Activated CD4-positive, alpha-beta T cell treated with anti-CD3 and anti-CD28 coated beads, Interleukin-2, amount 50 U/mL, for 24 hours (primary cell): ENCODE data around the gene NPR1.
"Not testable (repeated sequence)": the region's sequence is repeated elsewhere in the genome, so short reads cannot be mapped to it uniquely, and the experiment has no call there.

Experiments
- DNase-seq, 2 donors: peaks; one replicate each; pipeline ENCODE4 v3.0.0-alpha.2; 2020; ENCODE audit warnings: low read depth in 1 of 2, low spot score in 1 of 2

The NPR1 gene

GRCh38 chr1:153649137-153649862, 29.2 kb upstream of the NPR1 start:
- no peak for DNase-seq

GRCh38 chr1:153649863-153650235, 28.6 kb upstream of the NPR1 start:
- no peak for DNase-seq

DNA sequence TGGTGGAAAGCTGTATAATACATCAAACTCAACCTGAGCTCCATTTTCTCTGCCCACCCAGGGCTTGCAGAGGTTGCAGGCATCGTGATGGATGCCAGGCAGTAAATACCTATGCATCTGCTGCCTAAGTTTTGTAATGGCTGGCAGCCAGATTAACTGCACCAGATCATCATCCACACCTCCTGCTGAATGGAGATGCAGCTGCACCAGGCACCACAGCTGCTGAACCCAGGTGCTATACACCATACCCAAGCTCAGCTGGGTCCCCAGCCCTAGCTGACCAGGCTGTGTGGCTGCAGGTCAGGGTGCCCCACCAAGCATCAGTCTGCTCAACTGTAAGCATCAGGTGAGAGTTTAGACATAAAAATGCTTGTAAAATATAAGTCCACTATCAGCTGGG, 26.7 kb upstream of the NPR1 start:
- DNase-seq, result no peak

- DNase-seq, result no peak
These were observed 25.5 kb upstream of the NPR1 start for GRCh38 chr1:153652805-153653500.

DNA sequence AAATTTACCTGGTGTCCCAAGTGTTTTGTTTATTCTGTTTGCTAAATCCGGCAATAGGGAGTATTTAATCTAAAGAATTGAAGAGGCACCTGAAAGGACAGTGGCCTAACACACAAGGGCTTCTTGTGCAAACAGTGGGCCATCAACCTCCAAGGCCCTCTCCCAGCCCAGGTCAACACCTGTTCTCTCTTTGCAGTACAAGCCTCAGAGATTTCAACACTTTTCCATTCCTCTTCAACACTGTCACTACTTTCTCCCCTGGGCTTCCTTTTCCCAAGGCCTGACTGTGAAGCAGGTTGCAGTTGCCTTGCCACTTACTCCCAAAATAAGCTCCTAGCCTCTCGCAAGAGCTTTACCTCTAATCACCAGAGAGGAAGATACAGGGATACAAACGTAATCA, 23.2 kb upstream of the NPR1 start:
- DNase-seq, result no peak

DNA sequence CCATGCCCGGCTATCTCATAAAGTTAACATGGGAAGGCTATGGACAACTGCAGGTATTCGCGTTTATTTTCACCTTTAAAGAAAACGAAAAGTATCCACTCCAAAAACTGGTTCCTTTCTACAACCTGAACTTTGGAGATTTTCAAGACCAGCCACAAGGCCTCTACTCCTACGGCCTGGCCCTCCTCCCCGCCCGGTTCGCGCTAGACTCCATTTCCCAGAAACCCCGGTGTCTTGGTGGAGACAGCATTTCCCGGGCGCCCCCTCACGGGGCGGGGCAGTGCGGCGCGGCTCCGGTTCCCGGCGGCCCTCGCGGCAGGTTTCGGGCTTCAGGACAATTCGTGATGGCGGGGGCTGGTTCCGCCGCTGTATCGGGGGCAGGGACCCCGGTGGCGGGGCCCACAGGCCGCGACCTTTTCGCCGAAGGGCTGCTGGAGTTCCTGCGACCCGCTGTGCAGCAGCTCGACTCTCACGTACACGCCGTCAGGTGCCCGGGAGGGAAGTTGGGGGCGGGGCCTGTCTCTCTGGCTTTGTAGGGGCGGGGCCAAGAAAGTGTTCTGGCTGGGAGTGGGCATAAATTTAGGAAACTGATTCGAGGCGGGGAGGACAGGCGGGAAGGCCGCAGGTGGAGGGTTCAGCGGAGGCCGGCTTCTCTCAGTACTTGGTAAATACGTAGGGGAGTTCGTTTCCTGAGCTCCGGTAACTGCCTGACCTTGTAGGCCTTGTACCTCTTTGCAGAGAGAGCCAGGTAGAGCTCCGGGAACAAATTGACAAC, 19.9 kb upstream of the NPR1 start, which contains the start of gene SNAPIN:
TSS of gene SNAPIN (plus strand) at position 304 of the 775 bp plus-strand sequence. CDS start at position 345, 41 bp downstream.
- DNase-seq, result peak; percentile 79 to 86

GRCh38 chr1:153659175-153659534, 19.3 kb upstream of the NPR1 start:
- no peak for DNase-seq

DNA sequence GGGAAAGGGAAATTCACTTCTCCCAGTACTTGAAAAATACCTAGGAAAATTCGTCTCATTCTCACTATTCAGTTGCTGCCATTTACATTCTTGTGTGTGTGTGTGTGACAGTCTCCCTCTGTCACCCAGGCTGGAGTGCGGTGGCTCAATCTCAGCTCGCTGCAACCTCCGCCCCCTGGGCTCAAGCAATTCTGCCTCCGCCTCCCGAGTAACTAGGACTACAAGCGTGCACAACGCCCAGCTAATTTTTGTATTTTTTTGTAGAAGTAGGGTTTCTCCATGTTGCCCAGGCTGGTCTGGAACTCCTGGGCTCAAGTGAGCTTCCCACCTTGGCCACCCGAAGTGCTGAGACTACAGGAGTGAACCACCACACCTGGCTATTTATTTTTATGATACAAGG, 18.8 kb upstream of the NPR1 start:
- DNase-seq, result no peak

DNA sequence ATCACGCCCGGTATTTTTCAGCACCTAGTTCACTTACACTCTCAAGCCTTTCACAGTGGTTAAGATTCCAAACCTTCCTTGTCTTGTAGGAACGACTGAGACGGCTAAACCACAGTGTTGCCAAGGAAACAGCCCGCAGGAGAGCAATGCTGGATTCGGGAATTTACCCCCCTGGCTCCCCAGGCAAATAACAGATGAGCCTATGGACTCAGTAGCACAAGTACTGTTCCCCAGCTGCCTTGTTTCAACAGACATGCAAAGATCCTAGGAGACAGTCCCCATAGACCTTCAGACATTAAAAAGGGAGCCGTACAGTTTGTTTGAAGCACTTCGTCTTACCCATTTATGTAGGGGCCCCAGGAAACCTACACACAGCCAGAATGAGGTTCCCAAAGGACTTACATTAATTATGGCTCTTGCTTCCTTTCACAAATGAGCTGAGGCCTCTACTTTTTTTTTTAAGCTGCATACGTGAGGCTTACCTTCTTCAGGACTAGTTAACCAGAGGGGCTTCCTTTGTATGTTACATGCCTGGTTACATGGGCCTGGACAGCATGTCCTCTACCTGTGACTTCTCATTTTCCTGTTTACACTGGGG, 17.3 kb upstream of the NPR1 start:
- no peak for DNase-seq

GRCh38 chr1:153662269-153662668, 16.2 kb upstream of the NPR1 start:
- no peak for DNase-seq

- no peak for DNase-seq
These were observed 15.3 kb upstream of the NPR1 start for GRCh38 chr1:153663211-153663610.

DNA sequence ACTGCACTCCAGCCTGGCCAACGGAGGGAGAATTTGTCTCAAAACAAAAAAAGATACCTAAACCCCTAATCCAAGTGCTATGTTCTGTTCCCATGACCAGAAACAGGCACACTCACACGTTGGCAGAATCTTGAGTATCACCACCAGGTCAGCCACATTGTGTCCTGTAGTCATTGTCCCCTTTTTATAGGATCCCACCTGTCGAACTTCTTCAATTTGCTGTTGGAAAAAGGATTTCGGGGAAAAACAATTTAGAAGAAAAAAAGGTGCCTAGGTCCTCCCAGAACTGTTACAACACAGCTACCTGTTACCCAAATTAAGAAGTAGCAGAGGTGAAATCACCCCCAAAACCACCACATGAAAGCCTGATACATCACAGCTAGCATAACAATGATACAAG, 11.0 kb upstream of the NPR1 start:
- no peak for DNase-seq

DNA sequence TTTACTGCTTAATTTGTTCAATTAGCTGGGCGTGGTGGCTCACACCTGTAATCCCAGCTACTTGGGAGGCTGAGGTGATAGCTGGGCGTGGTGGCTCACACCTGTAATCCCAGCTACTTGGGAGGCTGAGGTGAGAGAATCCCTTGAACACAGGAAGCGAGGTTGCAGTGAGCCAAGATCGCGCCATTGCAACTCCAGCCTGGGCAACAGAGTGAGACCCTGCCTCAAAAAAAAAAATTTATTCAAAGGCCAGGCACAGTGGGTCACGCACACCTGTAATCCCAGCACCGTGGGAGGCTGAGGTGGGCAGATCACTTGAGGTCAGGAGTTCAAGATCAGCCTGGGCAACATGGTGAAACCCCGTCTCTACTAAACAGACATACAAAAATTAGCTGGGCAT, 9.8 kb upstream of the NPR1 start:
- not testable (repeated sequence) for DNase-seq

- no peak for DNase-seq
These were observed 8.9 kb upstream of the NPR1 start for GRCh38 chr1:153669606-153670005.

- peak in 1 of 2 donors; percentile 13 for DNase-seq
These were observed 8.1 kb upstream of the NPR1 start for GRCh38 chr1:153670257-153670858.

DNA sequence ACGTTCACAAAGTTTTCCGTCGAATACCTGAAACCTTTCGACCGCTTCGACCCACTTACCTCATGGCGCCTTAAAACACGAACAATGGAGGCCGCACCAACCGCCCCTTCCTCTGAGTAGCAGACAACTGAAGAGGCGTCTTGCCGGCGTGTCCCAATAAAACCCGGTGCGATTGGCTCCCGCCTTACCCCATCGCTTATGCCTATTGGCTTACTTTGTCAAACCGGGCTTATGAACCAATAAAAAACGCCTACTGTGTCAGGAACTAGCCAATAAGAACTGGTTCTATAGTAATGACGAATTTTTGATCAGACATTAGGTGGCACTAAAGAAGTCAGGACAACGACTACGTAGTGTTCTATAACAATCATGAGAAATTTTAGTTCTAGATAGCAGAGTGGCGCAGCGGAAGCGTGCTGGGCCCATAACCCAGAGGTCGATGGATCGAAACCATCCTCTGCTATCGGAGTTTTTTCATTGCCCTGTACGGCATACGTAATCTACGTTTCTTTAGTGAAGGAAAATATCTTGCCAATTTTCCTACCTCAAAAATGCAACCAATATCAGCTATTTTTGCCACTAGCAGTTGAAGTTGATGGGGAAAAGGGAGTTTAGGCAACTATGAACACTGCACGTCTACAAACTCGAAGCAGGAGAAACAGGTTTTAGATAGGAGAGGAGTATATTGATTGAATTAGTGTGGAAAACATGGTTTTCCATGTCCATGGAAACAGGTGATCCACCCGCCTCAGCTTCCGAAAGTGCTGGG, 7.4 kb upstream of the NPR1 start, which contains the start of gene ILF2:
TSS of gene ILF2 (minus strand) at position 135 of the 769 bp plus-strand sequence. CDS start at position 64, 71 bp downstream.
- peak; percentile 88 to 97 for DNase-seq

DNA sequence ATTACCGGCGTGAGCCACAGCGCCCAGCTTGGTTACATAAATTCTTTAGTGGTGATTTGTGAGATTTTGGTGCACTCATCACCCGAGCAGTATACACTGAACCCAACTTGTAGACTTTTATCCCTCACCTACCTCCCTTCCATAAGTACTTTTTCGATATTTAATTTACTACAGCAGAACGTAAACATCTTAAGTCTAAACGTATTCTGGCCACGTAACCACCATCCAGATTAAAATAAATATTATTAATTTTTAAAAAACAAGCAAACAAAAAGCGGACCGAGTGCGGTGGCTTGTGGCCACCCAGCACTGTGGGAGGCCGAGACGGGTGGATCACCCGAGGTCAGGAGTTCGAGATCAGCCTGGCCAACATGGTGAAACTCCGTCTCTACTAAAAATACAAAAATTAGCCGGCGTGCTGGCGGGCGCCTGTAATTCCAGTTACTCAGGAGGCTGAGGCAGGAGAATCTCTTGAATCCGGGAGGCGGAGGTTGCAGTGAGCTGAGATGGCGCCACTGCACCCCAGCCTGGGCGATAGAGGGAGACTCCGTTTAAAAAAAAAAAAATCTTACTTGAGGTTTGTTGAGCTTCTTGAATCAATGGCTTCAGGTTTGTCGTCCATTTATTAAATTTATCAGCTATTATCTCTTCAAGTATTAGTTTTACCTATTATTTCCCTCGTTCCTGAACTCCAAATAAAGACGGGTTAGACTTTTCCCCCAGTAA, 6.7 kb upstream of the NPR1 start:
- DNase-seq, result peak; percentile 36 to 42

DNA sequence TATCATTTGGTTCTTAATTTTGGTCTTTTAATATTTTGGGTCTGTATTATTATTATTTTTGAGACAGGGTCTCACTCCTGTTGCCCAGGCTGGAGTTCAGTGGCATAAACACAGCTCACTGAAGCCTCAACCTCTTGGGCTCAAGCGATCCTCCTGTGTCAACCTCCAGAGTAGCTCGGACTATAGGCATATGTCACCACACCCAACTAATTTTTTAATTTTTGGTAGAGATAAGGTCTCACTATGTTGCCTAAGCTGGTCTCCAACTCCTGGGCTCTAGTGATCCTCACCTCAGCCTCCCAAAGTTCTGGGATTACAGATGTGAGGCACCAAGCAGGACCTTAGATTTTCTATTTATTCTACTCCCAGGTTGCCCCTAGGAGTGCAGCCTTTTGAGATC, 5.0 kb upstream of the NPR1 start:
- no peak for DNase-seq

GRCh38 chr1:153677718-153678518, 570 bp upstream of the NPR1 start:
- DNase-seq, result peak in 1 of 2 donors; percentile 17
